Tongue (tissue), 2 donors: ENCODE measurements around the gene FLG. TPM values are rescaled to one million over a fixed set of nuclear protein-coding genes. Genes with fewer than 3 reads are reported as not detected.
A peak's percentile ranks its signal among the peaks of the same experiment; 100 is the strongest.
"Not testable (repeated sequence)": the region's sequence is repeated elsewhere in the genome, so short reads cannot be mapped to it uniquely, and the experiment has no call there.

Experiments used
- DNase-seq: peaks from one replicate; pipeline ENCODE4 v3.0.0-alpha.2; 2015
- total RNA-seq: library from RNA; depleted of rRNA; stranded (reverse); fragments of >200 nt; gene quantifications from one replicate; pipeline ENCODE4 v1.2.3, GENCODE V29; 2014

The FLG gene
- total RNA-seq: 5.9 TPM

DNA sequence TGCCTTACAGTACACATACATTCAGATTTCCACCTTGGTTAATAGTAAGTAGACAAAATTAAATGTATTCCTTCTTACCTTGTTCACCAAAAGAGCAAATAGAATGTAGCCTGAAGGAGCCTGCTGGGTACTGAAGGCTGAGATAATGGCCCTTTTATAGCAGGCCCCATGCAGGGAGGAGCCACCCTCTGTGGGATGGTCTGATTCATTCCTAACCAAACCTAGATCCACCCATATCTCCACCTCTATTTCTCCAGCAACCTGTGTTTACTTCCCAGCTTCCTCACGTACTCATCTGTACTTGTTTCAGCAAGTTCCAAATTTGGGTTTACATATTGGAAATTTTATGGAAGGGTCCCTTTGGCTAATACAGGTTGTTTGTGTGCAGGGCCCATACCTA is at the start of gene FLG:
TSS of gene FLG (minus strand) at position 129 of the 400 bp plus-strand sequence. CDS start 9,783 bp downstream, outside the sequence.
- DNase-seq: no peak

DNA sequence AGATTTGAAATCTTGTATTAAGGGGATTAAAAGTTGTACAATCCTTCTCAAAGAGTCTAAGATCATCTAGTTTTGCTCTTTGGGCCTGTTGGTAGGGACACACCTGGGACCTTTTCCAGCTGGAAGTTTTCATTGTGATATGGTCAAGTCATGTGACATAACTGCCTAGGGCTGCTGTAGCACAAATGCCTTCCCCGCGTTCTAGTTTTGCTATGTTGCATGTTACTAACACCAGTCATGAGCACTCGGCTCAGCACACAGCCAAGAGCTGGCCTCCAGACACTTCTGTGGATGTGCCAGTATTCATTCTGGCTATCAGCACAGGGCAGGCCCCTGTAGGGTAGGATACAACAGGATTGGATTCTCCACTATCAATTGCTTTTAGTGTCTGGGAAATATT is 49.4 kb upstream of the FLG start:
- no peak for DNase-seq

- no peak for DNase-seq
Measured at GRCh38 chr1:152372672-152373071, 47.6 kb upstream of the FLG start.

GRCh38 chr1:152367436-152367835 is 42.4 kb upstream of the FLG start:
- no peak for DNase-seq

GRCh38 chr1:152359906-152360305 is 34.9 kb upstream of the FLG start, which contains the start of gene FLG2:
FLG2 (minus strand) TSS chr1:152360006; CDS start chr1:152358884, 1,122 bp downstream.
- no peak for DNase-seq

DNA sequence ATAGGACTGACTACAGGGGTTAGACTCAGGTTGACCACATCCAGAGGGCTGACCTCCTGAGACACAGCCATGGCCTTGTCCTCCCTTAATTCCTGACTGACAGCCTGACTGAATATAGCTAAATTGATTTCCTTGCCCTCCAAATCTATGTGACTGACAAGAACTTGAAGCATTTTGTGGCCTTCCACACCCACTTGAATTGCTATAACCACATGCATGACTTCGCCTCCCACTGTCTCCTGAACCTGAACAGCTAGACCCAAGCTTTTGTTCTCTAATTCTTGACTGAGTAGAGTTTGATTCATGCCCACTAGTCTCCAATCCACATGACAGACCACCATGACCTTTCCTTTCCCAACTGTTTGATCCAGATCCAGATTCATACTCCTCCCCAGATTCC is 31.7 kb upstream of the FLG start:
- no peak for DNase-seq

GRCh38 chr1:152349611-152350010 is 24.6 kb upstream of the FLG start:
- DNase-seq: no peak

DNA sequence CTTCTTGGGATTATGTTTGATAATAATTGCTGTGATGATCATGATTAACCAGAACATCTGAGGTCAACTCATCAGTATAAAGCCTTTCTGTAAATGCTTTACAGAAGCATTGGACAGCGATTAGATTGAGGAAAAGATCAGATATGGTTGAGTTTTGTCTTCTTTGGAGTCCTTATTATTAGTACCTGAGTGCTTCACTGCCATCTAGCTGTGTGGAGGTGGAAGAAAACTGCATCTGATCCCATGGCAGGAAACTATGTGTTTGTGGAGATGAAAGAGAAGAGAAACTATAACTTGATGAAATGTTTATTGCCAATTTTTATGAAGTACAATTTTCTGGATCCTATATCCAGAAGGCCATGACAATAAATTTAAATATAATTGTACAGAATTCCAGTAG is 23.4 kb upstream of the FLG start:
- no peak for DNase-seq

GRCh38 chr1:152347116-152347728 is 22.2 kb upstream of the FLG start:
- DNase-seq: peak; percentile 72

DNA sequence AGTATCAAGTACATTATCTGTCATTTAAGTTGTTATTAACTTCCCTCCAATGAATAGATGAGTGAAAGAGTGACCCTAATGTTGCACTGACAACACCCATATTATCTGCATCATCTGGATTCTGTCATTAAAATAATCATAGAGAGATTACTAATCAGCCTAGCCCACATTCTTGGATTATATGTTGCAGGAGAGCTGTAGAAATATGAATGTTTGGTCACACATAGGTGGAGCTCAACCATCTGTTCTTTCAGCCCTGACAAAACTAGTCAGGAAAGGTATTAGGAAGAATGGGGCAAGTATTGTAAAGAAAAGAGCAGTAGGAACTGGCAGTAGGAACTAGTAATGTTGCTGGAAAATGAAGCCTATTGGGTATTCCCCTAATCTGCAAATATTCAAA is 19.4 kb upstream of the FLG start:
- DNase-seq: no peak

GRCh38 chr1:152343006-152343405 is 18.0 kb upstream of the FLG start:
- peak; percentile 48 for DNase-seq

GRCh38 chr1:152335399-152335798 is 10.4 kb upstream of the FLG start:
- DNase-seq: no peak

GRCh38 chr1:152328801-152329391 is 3.9 kb upstream of the FLG start:
- DNase-seq: no peak

DNA sequence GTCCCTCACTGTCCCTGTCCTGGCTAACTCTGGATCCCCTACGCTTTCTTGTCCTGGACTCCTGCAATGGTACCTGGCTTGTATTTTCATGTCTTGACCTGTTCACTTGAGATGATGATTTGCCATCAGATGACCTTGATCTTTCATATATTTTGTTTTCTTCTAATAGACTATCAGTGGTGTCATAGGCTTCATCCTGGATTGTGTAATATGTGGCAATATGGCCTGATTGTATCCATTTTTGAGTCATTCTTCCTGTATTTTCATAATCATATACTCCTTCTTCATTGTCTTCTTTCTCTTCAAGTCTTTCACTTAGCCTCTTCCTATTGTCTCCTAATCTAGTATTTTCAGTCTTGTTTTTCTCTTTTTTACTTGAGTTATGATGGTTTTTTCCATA is 11.1 kb downstream of the FLG start:
- DNase-seq: no peak

DNA sequence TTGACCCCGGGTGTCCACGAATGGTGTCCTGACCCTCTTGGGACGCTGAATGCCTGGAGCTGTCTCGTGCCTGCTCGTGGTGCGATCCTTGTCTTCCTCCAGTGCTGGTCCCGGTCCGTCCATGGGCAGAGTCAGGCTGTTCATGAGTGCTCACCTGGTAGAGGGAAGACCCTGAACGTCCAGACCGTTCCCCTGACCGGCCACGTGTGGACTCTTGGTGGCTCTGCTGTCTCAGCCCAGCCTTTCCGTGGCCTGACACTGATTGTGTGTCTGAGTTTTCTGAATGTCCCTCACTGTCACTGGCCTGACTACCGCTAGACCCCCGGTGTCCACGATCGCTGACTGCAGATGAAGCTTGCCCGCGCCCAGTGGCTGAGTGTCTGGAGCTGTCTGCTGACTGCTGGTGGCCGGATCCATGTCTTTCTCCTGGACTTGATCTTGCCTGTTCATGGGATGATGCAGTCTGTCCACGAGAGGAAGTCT is 11.7 kb downstream of the FLG start:
- DNase-seq: no peak

- DNase-seq: not testable (repeated sequence)
Measured at GRCh38 chr1:152312169-152312568, 12.9 kb downstream of the FLG start.

DNA sequence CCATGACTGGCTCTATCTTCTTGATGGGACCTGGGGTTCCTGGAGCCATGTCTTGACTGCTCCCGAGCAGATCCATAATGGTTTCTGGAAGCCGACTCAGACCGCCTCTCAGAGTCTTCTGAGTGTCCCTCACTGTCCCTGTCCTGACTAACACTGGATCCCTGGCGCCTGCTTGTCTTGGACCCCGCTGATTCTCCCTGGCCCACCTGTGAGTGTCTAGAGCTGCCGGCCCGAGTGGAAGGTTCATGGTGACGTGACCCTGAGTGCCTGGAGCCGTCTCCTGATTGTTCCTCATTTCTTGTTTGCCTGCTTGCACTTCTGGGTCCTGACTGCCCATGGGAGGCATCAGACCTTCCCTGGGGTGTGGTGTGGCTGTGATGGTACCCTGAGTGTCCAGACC is 15.1 kb downstream of the FLG start:
- no peak for DNase-seq

GRCh38 chr1:152309320-152309901 is 15.6 kb downstream of the FLG start:
- DNase-seq: not testable (repeated sequence)

DNA sequence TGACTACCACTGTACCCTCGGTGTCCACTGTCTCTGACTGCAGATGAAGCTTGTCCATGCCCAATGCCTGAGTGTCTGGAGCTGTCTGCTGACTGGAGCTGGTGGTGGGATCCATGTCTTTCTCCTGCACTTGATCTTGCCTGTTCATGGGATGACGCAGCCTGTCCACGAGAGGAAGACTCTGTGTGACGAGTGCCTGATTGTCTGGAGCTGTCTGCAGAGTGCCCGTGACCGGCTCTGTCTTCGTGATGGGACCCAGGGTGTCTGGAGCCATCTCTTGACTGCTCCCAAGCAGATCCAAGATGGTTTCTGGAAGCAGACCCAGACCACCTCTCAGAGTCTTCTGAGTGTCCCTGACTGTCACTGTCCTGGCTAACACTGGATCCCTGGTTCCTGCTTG is 16.3 kb downstream of the FLG start:
- DNase-seq: not testable (repeated sequence)

DNA sequence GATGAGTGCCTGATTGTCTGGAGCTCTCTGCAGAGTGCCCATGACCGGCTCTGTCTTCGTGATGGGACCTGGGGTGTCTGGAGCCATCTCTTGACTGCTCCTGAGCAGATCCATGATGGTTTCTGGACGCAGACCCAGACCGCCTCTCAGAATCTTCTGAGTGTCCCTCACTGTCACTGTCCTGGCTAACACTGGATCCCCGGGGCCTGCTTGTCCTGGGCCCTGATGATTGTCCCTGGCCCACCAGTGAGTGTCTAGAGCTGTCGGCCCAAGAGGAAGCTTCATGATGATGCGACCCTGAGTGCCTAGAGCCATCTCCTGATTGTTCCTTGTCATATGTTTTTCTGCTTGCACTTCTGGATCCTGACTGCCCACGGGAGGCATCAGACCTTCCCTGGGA is 17.1 kb downstream of the FLG start:
- DNase-seq: not testable (repeated sequence)

GRCh38 chr1:152306123-152306522 is 18.9 kb downstream of the FLG start:
- not testable (repeated sequence) for DNase-seq

- not testable (repeated sequence) for DNase-seq
Measured at GRCh38 chr1:152304773-152305172, 20.3 kb downstream of the FLG start.

GRCh38 chr1:152303139-152303872 is 21.7 kb downstream of the FLG start:
- not testable (repeated sequence) for DNase-seq
